SU-DHL-6 (cell line): ENCODE data around the gene TLR6.

Source experiments
- H2AFZ ChIP-seq: fragments of 200-600 bp; sonication (generic); 2 replicates; pipeline ENCODE4 v1.6.1; 2014; ENCODE audit warnings: low read depth, mild to moderate bottlenecking, moderate library complexity, mixed read lengths, antibody characterized with exemption, low read length; ENCODE audit not compliant: severe bottlenecking
- H3F3A ChIP-seq: fragments of 200-600 bp; shearing (Covaris generic); 2 replicates; pipeline ENCODE4 v1.6.0; 2016; ENCODE audit warnings: antibody characterized with exemption, mild to moderate bottlenecking; ENCODE audit not compliant: insufficient read depth
- H3K27ac ChIP-seq: fragments of 200-600 bp; sonication (generic); 2 replicates; pipeline ENCODE4 v1.5.1; 2016; ENCODE audit warnings: low read depth, mild to moderate bottlenecking, low read length, moderate library complexity, mixed read lengths
- H3K27me3 ChIP-seq: fragments of 200-600 bp; sonication (generic), shearing (Covaris generic); 2 replicates; pipeline ENCODE4 v1.6.0; 2014; ENCODE audit warnings: mild to moderate bottlenecking, low read length
- H3K36me3 ChIP-seq: fragments of 200-600 bp; sonication (generic); 2 replicates; pipeline ENCODE4 v1.6.1; 2014; ENCODE audit warnings: mild to moderate bottlenecking, low read length, mixed read lengths
- H3K4me2 ChIP-seq: fragments of 300-600, 200-600 bp; shearing (Covaris generic), sonication (generic); 2 replicates; pipeline ENCODE4 v1.6.0; 2014; ENCODE audit warnings: low read length, low read depth, mild to moderate bottlenecking; ENCODE audit not compliant: poor library complexity, severe bottlenecking
- H3K4me3 ChIP-seq: fragments of 200-600 bp; sonication (generic); 2 replicates; pipeline ENCODE4 v1.5.1; 2014; ENCODE audit warnings: antibody characterized with exemption, low read length, mild to moderate bottlenecking, mixed read lengths; ENCODE audit not compliant: insufficient read depth, poor library complexity, severe bottlenecking
- H3K79me2 ChIP-seq: fragments of 200-600 bp; sonication (generic); 2 replicates; pipeline ENCODE4 v1.6.1; 2014; ENCODE audit warnings: mild to moderate bottlenecking, low read length, moderate library complexity; ENCODE audit not compliant: insufficient read depth
- H3K9ac ChIP-seq: fragments of 200-600 bp; sonication (generic); 2 replicates; pipeline ENCODE4 v1.7.0; 2014; ENCODE audit warnings: mild to moderate bottlenecking, low read length
- H3K9me2 ChIP-seq: fragments of 200-600 bp; sonication (generic); replicated peaks from 2 replicates; pipeline ENCODE4 v1.6.1; 2014; ENCODE audit warnings: low read length; ENCODE audit not compliant: insufficient read depth
- H3K9me3 ChIP-seq: fragments of 200-600 bp; sonication (generic); 2 replicates; pipeline ENCODE4 v1.6.1; 2014; ENCODE audit warnings: low read length, mixed read lengths; ENCODE audit not compliant: insufficient read depth
- H4K20me1 ChIP-seq: fragments of 200-600 bp; sonication (generic); 2 replicates; pipeline ENCODE4 v1.6.1; 2014; ENCODE audit warnings: low read depth, mild to moderate bottlenecking, antibody characterized with exemption, low read length, moderate library complexity, mixed read lengths
- CTCF ChIP-seq: fragments of 200-600 bp; sonication (generic); IDR thresholded peaks from one replicate; pipeline ENCODE4 v1.5.1; 2017; ENCODE audit warnings: antibody characterized with exemption, mild to moderate bottlenecking, low read length, moderate library complexity; ENCODE audit not compliant: insufficient read depth, poor library complexity, severe bottlenecking
- EZH2phosphoT487 ChIP-seq: fragments of 200-600 bp; sonication (generic), shearing (Covaris generic); conservative IDR thresholded peaks from 2 replicates; pipeline ENCODE4 v1.6.1; 2018; ENCODE audit warnings: mild to moderate bottlenecking, antibody characterized with exemption, low read length, moderate library complexity, mixed read lengths

The TLR6 gene

DNA sequence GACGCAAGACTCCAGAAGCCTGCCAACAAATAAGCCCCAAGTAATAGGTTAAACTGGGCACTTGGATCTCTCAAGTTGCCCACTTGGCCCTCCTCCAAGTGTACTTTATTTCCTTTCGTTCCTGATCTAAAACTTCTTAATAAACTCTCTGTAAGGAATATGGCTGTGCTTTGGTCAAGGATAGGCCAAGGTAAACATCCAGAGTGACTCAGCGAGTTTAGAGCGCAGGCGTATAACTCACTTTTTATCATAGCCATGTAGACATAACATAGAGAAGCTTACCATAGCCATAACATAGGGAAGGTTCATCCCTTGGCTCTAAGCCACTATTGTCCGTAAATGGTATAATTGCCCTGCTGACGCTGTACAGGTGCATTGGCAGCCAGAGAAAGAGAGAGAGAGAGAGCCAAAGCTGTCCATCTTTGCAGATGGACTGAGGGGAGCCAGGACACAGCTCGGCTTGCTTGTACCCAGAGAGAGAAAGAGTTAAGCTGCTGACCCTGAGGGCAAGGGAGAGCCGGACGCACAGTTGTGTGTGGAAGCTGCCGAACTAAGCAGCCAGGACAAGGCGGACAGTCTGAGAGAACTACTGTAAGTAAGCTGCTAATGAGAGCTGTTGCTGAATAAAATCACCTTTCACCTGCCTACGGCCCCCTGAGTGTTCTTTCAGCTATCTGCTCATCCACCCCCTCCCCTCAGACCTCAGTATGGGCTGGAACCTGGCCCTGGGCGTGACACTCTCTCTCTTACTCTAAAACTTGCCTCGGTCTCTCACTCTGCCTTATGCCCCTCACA is 53.9 kb downstream of the TLR6 start:
- Histone ChIP-seq H2AFZ (no peak overlapping the region), H4K20me1 (no peaks in the 10 kb centered on the region), H3K9me2 (no peaks in the 10 kb centered on the region), H3K4me3 (peak overlapping the region; percentile 68), H3K9ac (no peak overlapping the region), H3K27ac (no peak overlapping the region), H3K9me3 (peaks cover 38% of the 10 kb centered on the region; the same call in 1 of the 2 replicates), H3K36me3 (peaks cover 62% of the 10 kb centered on the region), H3F3A (peaks cover 25% of the 10 kb centered on the region), H3K79me2 (peaks cover 55% of the 10 kb centered on the region), H3K4me2 (peak overlapping the region; percentile 91), H3K27me3 (no peaks in the 10 kb centered on the region)
- TF ChIP-seq EZH2phosphoT487 (no peak), CTCF (no peak)

DNA sequence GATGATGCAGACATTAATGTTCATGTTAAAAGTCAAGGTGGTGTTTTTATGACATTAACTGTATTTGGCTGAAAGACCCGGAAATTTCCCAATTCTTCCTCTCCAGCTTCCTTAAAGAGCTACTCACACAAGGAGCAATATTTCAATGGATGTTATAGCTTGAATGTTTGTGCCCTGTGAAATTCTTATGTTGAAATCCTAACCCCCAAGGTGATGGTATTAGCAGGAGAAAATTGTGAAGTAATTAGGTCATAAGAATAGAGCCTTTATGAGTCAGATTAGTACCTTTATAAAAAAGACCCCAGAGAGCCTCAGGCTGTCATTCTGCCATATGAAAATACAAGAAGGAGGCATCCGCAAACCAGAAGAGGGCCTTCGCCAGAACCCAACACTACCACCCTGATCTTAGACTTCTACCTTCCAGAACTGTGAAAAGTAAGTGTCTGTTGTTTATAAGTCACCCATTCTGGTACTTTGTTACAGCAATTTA is 55.6 kb downstream of the TLR6 start:
- Histone ChIP-seq H3K4me2 (no peak overlapping the region), H3F3A (peaks cover 23% of the 10 kb centered on the region), H3K9me3 (peaks cover 41% of the 10 kb centered on the region; the same call in 1 of the 2 replicates), H3K36me3 (peaks cover 77% of the 10 kb centered on the region), H3K27ac (no peak overlapping the region), H3K27me3 (no peaks in the 10 kb centered on the region), H3K4me3 (no peak overlapping the region), H3K9ac (no peak overlapping the region), H3K79me2 (peaks cover 57% of the 10 kb centered on the region), H2AFZ (no peak overlapping the region), H4K20me1 (no peaks in the 10 kb centered on the region), H3K9me2 (no peaks in the 10 kb centered on the region)
- TF ChIP-seq CTCF (no peak), EZH2phosphoT487 (no peak)

DNA sequence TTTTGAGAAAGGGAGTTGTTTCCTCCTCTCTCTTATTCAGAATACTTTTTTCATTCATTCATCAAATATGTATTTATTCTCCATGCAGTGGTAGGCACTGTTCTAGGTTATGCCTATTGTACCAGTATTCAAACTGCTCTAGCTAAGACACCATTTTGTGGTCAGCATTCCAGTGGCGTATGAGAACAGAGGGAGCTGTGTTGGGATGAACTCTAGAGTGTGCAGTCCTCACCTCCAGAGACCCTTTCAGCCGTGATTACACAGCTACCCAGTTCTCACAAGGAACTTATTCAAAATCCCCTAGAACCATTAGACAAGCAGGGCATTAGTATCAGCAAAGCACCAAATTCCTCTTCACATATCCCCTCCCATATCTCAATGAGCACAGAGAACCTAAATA is 56.3 kb downstream of the TLR6 start:
- Histone ChIP-seq H3K4me2 (no peak overlapping the region), H3K27ac (no peak overlapping the region), H3F3A (peaks cover 17% of the 10 kb centered on the region), H3K9me2 (no peaks in the 10 kb centered on the region), H3K9ac (no peak overlapping the region), H3K36me3 (peaks cover 83% of the 10 kb centered on the region), H3K79me2 (peaks cover 57% of the 10 kb centered on the region), H3K4me3 (no peak overlapping the region), H4K20me1 (no peaks in the 10 kb centered on the region), H3K9me3 (peaks cover 41% of the 10 kb centered on the region; the same call in 1 of the 2 replicates), H2AFZ (no peak overlapping the region), H3K27me3 (no peaks in the 10 kb centered on the region)
- no peak for TF ChIP-seq CTCF
- TF ChIP-seq EZH2phosphoT487 = no peak
